Activated CD4-positive, CD25-positive, alpha-beta regulatory T cell treated with anti-CD3 and anti-CD28 coated beads, Interleukin-2, amount 50 U/mL, for 16 hours (primary cell): Measurements from ENCODE around the gene NRG3.

Source experiments
- DNase-seq: peaks from one replicate; pipeline ENCODE4 v3.0.0-alpha.2; 2020; ENCODE audit warnings: low read depth, low spot score

NRG3 gene

GRCh38 chr10:82089327-82089726, 214.3 kb downstream of the NRG3 start:
- DNase-seq: no peak

GRCh38 chr10:82091413-82091812, 216.4 kb downstream of the NRG3 start:
- no peak for DNase-seq

- no peak for DNase-seq
Observed at GRCh38 chr10:82092111-82092510, 217.1 kb downstream of the NRG3 start.

GRCh38 chr10:82124713-82125112, 249.7 kb downstream of the NRG3 start:
- no peak for DNase-seq

- DNase-seq: no peak
Observed at GRCh38 chr10:82128527-82128926, 253.5 kb downstream of the NRG3 start.

GRCh38 chr10:82136103-82136502, 261.1 kb downstream of the NRG3 start:
- no peak for DNase-seq

GRCh38 chr10:82144153-82144552, 269.2 kb downstream of the NRG3 start:
- DNase-seq: no peak

GRCh38 chr10:82148764-82149163, 273.8 kb downstream of the NRG3 start:
- no peak for DNase-seq

GRCh38 chr10:82149674-82150073, 274.7 kb downstream of the NRG3 start:
- no peak for DNase-seq

GRCh38 chr10:82150123-82150900, 275.3 kb downstream of the NRG3 start:
- DNase-seq: no peak

- no peak for DNase-seq
Observed at GRCh38 chr10:82160307-82160706, 285.3 kb downstream of the NRG3 start.

- no peak for DNase-seq
Observed at GRCh38 chr10:82161264-82161663, 286.3 kb downstream of the NRG3 start.

GRCh38 chr10:82162549-82163195, 287.7 kb downstream of the NRG3 start:
- DNase-seq: no peak

GRCh38 chr10:82171899-82172298, 296.9 kb downstream of the NRG3 start:
- no peak for DNase-seq

- no peak for DNase-seq
Observed at GRCh38 chr10:82176587-82176986, 301.6 kb downstream of the NRG3 start.

GRCh38 chr10:82190432-82191260, 315.7 kb downstream of the NRG3 start:
- no peak for DNase-seq

- DNase-seq: no peak
Observed at GRCh38 chr10:82191653-82192052, 316.7 kb downstream of the NRG3 start.

GRCh38 chr10:82192665-82193064, 317.7 kb downstream of the NRG3 start:
- DNase-seq: no peak

GRCh38 chr10:82194419-82194818, 319.4 kb downstream of the NRG3 start:
- DNase-seq: no peak

- DNase-seq: no peak
Observed at GRCh38 chr10:82206831-82207230, 331.8 kb downstream of the NRG3 start.

- DNase-seq: no peak
Observed at GRCh38 chr10:82208726-82209125, 333.7 kb downstream of the NRG3 start.

- DNase-seq: no peak
Observed at GRCh38 chr10:82210331-82210730, 335.3 kb downstream of the NRG3 start.
